ACC112 (cell line): Measurements from ENCODE around the gene MYRF.

Experiments
- H2AFZ ChIP-seq: fragments of 200-600 bp; sonication (generic); one replicate; pipeline ENCODE4 v1.6.0; 2017; ENCODE audit warnings: antibody characterized with exemption, low read length; ENCODE audit not compliant: unreplicated experiment
- H3K27ac ChIP-seq: fragments of 200-600 bp; sonication (generic); 2 replicates; pipeline ENCODE4 v1.5.1; 2014; ENCODE audit warnings: low read depth, mild to moderate bottlenecking, antibody characterized with exemption, low read length, moderate library complexity
- H3K27me3 ChIP-seq: fragments of 200-600 bp; sonication (generic); 2 replicates; pipeline ENCODE4 v1.6.1; 2014; ENCODE audit warnings: mild to moderate bottlenecking, antibody characterized with exemption, low read length, moderate library complexity, mixed read lengths; ENCODE audit not compliant: insufficient read depth
- H3K36me3 ChIP-seq: fragments of 200-600 bp; sonication (generic); 2 replicates; pipeline ENCODE4 v1.6.1; 2016; ENCODE audit warnings: mild to moderate bottlenecking, antibody characterized with exemption, low read length, moderate library complexity, mixed read lengths; ENCODE audit not compliant: insufficient read depth
- H3K4me1 ChIP-seq: fragments of 200-600 bp; sonication (generic); one replicate; pipeline ENCODE4 v1.6.1; 2016; ENCODE audit warnings: low read length, mixed read lengths; ENCODE audit not compliant: insufficient read depth, unreplicated experiment, control insufficient read depth
- H3K4me3 ChIP-seq: fragments of 200-600 bp; sonication (generic); 2 replicates; pipeline ENCODE4 v1.5.1; 2014; ENCODE audit warnings: mild to moderate bottlenecking, low read depth, low read length
- H3K79me2 ChIP-seq: fragments of 200-600 bp; sonication (generic); one replicate; pipeline ENCODE4 v1.6.0; 2016; ENCODE audit warnings: low read length; ENCODE audit not compliant: control insufficient read depth, unreplicated experiment, insufficient read depth

The MYRF gene

GRCh38 chr11:61712314-61712713 is 40.1 kb upstream of the MYRF start:
- H3K4me3 ChIP-seq, result no peak overlapping the region
- no peaks in the 10 kb centered on the region for H3K79me2 ChIP-seq
- H3K27ac ChIP-seq, result no peak overlapping the region
- no peaks in the 10 kb centered on the region for H3K27me3 ChIP-seq
- H2AFZ ChIP-seq, result no peak overlapping the region
- H3K36me3 ChIP-seq, result no peaks in the 10 kb centered on the region
- H3K4me1 ChIP-seq, result peaks cover 2% of the 10 kb centered on the region

GRCh38 chr11:61712846-61713245 is 39.6 kb upstream of the MYRF start:
- H3K4me1 ChIP-seq, result peaks cover 7% of the 10 kb centered on the region
- H3K36me3 ChIP-seq, result no peaks in the 10 kb centered on the region
- H3K79me2 ChIP-seq, result no peaks in the 10 kb centered on the region
- H3K27ac ChIP-seq, result no peak overlapping the region
- H2AFZ ChIP-seq, result no peak overlapping the region
- H3K27me3 ChIP-seq, result no peaks in the 10 kb centered on the region
- H3K4me3 ChIP-seq, result no peak overlapping the region

- no peaks in the 10 kb centered on the region for H3K79me2 ChIP-seq
- H3K36me3 ChIP-seq, result no peaks in the 10 kb centered on the region
- no peak overlapping the region for H2AFZ ChIP-seq
- peaks cover 11% of the 10 kb centered on the region for H3K4me1 ChIP-seq
- no peak overlapping the region for H3K27ac ChIP-seq
- H3K27me3 ChIP-seq, result no peaks in the 10 kb centered on the region
- no peak overlapping the region for H3K4me3 ChIP-seq
These were observed 39.0 kb upstream of the MYRF start for GRCh38 chr11:61713464-61713863.

- Histone ChIP-seq H3K27me3 (no peaks in the 10 kb centered on the region), H3K79me2 (no peaks in the 10 kb centered on the region), H3K4me1 (peaks cover 11% of the 10 kb centered on the region), H3K27ac (no peak overlapping the region), H2AFZ (no peak overlapping the region), H3K4me3 (no peak overlapping the region), H3K36me3 (no peaks in the 10 kb centered on the region)
These were observed 38.5 kb upstream of the MYRF start for GRCh38 chr11:61713906-61714305.

GRCh38 chr11:61714316-61714715 is 38.1 kb upstream of the MYRF start:
- H3K27ac ChIP-seq, result no peak overlapping the region
- H3K4me1 ChIP-seq, result peaks cover 15% of the 10 kb centered on the region
- no peak overlapping the region for H2AFZ ChIP-seq
- no peak overlapping the region for H3K4me3 ChIP-seq
- no peaks in the 10 kb centered on the region for H3K27me3 ChIP-seq
- H3K36me3 ChIP-seq, result no peaks in the 10 kb centered on the region
- H3K79me2 ChIP-seq, result no peaks in the 10 kb centered on the region

- no peaks in the 10 kb centered on the region for H3K79me2 ChIP-seq
- H3K4me1 ChIP-seq, result peaks cover 17% of the 10 kb centered on the region
- no peaks in the 10 kb centered on the region for H3K36me3 ChIP-seq
- H3K27ac ChIP-seq, result no peak overlapping the region
- H2AFZ ChIP-seq, result no peak overlapping the region
- no peak overlapping the region for H3K4me3 ChIP-seq
- no peaks in the 10 kb centered on the region for H3K27me3 ChIP-seq
These were observed 37.5 kb upstream of the MYRF start for GRCh38 chr11:61714916-61715315.

GRCh38 chr11:61715867-61716266 is 36.6 kb upstream of the MYRF start:
- Histone ChIP-seq H3K4me1 (peaks cover 17% of the 10 kb centered on the region), H3K36me3 (no peaks in the 10 kb centered on the region), H3K27ac (no peak overlapping the region), H3K4me3 (no peak overlapping the region), H2AFZ (no peak overlapping the region), H3K79me2 (no peaks in the 10 kb centered on the region), H3K27me3 (no peaks in the 10 kb centered on the region)

- Histone ChIP-seq H3K4me1 (peaks cover 17% of the 10 kb centered on the region), H3K27ac (no peak overlapping the region), H3K36me3 (no peaks in the 10 kb centered on the region), H3K27me3 (no peaks in the 10 kb centered on the region), H3K4me3 (no peak overlapping the region), H3K79me2 (no peaks in the 10 kb centered on the region), H2AFZ (no peak overlapping the region)
These were observed 35.8 kb upstream of the MYRF start for GRCh38 chr11:61716478-61717285.

- H2AFZ ChIP-seq, result no peak overlapping the region
- peak overlapping the region; percentile 75 for H3K4me3 ChIP-seq
- H3K36me3 ChIP-seq, result no peaks in the 10 kb centered on the region
- H3K27ac ChIP-seq, result no peak overlapping the region
- no peaks in the 10 kb centered on the region for H3K79me2 ChIP-seq
- no peaks in the 10 kb centered on the region for H3K27me3 ChIP-seq
- H3K4me1 ChIP-seq, result peaks cover 17% of the 10 kb centered on the region
These were observed 35.0 kb upstream of the MYRF start for GRCh38 chr11:61717286-61718033.

- no peak overlapping the region for H2AFZ ChIP-seq
- no peak overlapping the region for H3K27ac ChIP-seq
- H3K4me1 ChIP-seq, result peaks cover 17% of the 10 kb centered on the region
- H3K36me3 ChIP-seq, result no peaks in the 10 kb centered on the region
- no peaks in the 10 kb centered on the region for H3K79me2 ChIP-seq
- peak overlapping the region; percentile 75 for H3K4me3 ChIP-seq
- H3K27me3 ChIP-seq, result no peaks in the 10 kb centered on the region
These were observed 34.3 kb upstream of the MYRF start for GRCh38 chr11:61718046-61718531.
